ENCODE measurements around the gene AQP12A.

Gene AQP12A

DNA sequence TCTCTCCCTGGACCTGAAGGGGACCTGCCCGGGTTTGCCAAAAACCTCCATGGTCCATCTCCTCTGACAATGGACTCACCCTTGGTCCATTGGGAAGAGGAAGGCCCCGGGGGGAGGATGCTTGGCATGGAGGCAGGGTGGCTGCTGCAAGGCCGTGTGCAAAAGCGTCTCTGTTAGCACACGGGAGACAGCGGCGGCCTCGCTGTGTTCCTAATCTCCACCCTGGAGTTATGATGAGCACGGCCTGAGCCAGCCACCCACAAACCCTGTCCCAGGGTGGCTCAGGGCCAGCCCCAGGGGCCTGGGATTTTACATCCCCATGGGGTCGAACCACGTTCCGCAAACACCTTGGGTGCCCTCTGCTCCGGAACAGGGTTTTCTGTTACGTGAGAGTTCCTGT is 35.8 kb downstream of the AQP12A start:
- H2AFZ ChIP-seq (ENCODE audit: low read depth, low read length, severe bottlenecking): no peak overlapping the region
- no peaks in the 10 kb centered on the region for H3K9me2 ChIP-seq (replicated peaks; ENCODE audit: insufficient read depth, low read length)
- no peak overlapping the region for H3K4me3 ChIP-seq (ENCODE audit: insufficient read depth, low read length, poor library complexity, severe bottlenecking)
- TF ChIP-seq, protein P1, sequence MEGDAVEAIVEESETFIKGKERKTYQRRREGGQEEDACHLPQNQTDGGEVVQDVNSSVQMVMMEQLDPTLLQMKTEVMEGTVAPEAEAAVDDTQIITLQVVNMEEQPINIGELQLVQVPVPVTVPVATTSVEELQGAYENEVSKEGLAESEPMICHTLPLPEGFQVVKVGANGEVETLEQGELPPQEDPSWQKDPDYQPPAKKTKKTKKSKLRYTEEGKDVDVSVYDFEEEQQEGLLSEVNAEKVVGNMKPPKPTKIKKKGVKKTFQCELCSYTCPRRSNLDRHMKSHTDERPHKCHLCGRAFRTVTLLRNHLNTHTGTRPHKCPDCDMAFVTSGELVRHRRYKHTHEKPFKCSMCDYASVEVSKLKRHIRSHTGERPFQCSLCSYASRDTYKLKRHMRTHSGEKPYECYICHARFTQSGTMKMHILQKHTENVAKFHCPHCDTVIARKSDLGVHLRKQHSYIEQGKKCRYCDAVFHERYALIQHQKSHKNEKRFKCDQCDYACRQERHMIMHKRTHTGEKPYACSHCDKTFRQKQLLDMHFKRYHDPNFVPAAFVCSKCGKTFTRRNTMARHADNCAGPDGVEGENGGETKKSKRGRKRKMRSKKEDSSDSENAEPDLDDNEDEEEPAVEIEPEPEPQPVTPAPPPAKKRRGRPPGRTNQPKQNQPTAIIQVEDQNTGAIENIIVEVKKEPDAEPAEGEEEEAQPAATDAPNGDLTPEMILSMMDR (IDR thresholded peaks at IDR 0.05; ENCODE audit: insufficient read depth, low read length, poor library complexity, severe bottlenecking): no peak
- no peak for TF ChIP-seq EZH2phosphoT487 (conservative IDR thresholded peaks at IDR 0.05; ENCODE audit: low read length)
- no peak overlapping the region for H3K4me2 ChIP-seq (ENCODE audit: low read depth, low read length, poor library complexity, severe bottlenecking)
- H3K79me2 ChIP-seq (ENCODE audit: insufficient read depth, low read length): no peaks in the 10 kb centered on the region
- no peaks in the 10 kb centered on the region for H3K27me3 ChIP-seq (ENCODE audit: low read length)
- no peaks in the 10 kb centered on the region for H3K36me3 ChIP-seq (ENCODE audit: low read length)
- no peaks in the 10 kb centered on the region for H3F3A ChIP-seq (ENCODE audit: insufficient read depth)
- no peaks in the 10 kb centered on the region for H4K20me1 ChIP-seq (ENCODE audit: low read depth, low read length)
- H3K27ac ChIP-seq (ENCODE audit: low read depth, low read length): no peak overlapping the region
- H3K9ac ChIP-seq (ENCODE audit: low read length): no peak overlapping the region
- no peaks in the 10 kb centered on the region for H3K9me3 ChIP-seq (ENCODE audit: insufficient read depth, low read length)

DNA sequence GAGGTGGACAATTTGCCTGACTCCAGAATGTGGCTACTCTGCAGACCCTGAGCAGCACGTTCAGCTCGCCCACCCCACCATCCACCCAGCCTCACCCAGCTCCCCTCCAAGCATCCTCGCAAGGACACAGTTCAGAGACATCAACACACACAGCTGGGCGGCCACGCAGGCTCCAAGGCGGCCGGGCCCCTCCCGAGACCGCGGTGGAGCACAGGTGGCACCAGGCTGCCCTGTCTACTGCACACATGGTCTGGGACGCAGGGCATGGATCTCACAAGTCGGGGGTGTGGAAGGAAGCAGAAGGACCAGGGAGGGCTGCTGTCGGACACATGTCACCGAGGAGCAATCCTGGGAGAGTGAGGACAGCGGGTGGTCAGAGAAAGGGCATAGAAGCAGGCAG is 36.2 kb downstream of the AQP12A start:
- H4K20me1 ChIP-seq (ENCODE audit: low read depth, low read length): no peaks in the 10 kb centered on the region
- no peak overlapping the region for H3K4me3 ChIP-seq (ENCODE audit: insufficient read depth, low read length, poor library complexity, severe bottlenecking)
- H3K9ac ChIP-seq (ENCODE audit: low read length): no peak overlapping the region
- H3K27me3 ChIP-seq (ENCODE audit: low read length): no peaks in the 10 kb centered on the region
- H3K27ac ChIP-seq (ENCODE audit: low read depth, low read length): no peak overlapping the region
- H3K79me2 ChIP-seq (ENCODE audit: insufficient read depth, low read length): no peaks in the 10 kb centered on the region
- H3F3A ChIP-seq (ENCODE audit: insufficient read depth): no peaks in the 10 kb centered on the region
- no peaks in the 10 kb centered on the region for H3K9me2 ChIP-seq (replicated peaks; ENCODE audit: insufficient read depth, low read length)
- H3K36me3 ChIP-seq (ENCODE audit: low read length): no peaks in the 10 kb centered on the region
- no peak overlapping the region for H3K4me2 ChIP-seq (ENCODE audit: low read depth, low read length, poor library complexity, severe bottlenecking)
- TF ChIP-seq EZH2phosphoT487 (conservative IDR thresholded peaks at IDR 0.05; ENCODE audit: low read length): no peak
- TF ChIP-seq, protein P1 (IDR thresholded peaks at IDR 0.05; ENCODE audit: insufficient read depth, low read length, poor library complexity, severe bottlenecking): no peak
- H3K9me3 ChIP-seq (ENCODE audit: insufficient read depth, low read length): no peaks in the 10 kb centered on the region
- no peak overlapping the region for H2AFZ ChIP-seq (ENCODE audit: low read depth, low read length, severe bottlenecking)

DNA sequence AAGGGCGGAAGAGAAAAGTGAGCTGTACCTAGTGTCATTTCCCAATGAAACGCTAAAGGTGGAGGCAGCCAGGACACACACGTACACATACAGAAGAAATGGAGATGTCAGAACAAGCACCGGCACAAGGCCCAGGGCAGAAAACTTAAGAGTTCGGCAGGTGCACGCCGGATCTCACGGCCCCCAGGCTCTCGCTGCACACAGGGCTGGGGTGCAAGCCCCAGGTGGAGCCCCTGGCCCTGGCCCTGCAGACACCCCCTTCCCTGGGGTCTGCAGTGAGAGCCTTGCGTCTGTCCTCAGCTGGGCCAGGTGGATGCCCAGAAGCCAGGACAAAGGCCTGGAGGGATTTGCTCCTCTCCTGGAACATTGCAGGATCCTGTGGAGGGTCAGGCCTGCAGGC is 36.7 kb downstream of the AQP12A start:
- Histone ChIP-seq H3K36me3 (ENCODE audit: low read length) (no peaks in the 10 kb centered on the region), H3K9ac (ENCODE audit: low read length) (no peak overlapping the region)

More for the DNA sequence above, 36.7 kb downstream of the AQP12A start:
- Histone ChIP-seq H4K20me1 (ENCODE audit: low read depth, low read length) (no peaks in the 10 kb centered on the region), H3K79me2 (ENCODE audit: insufficient read depth, low read length) (no peaks in the 10 kb centered on the region), H3K9me2 (replicated peaks; ENCODE audit: insufficient read depth, low read length) (no peaks in the 10 kb centered on the region), H2AFZ (ENCODE audit: low read depth, low read length, severe bottlenecking) (no peak overlapping the region), H3K4me3 (ENCODE audit: insufficient read depth, low read length, poor library complexity, severe bottlenecking) (no peak overlapping the region), H3K27ac (ENCODE audit: low read depth, low read length) (no peak overlapping the region), H3F3A (ENCODE audit: insufficient read depth) (no peaks in the 10 kb centered on the region), H3K27me3 (ENCODE audit: low read length) (no peaks in the 10 kb centered on the region), H3K9me3 (ENCODE audit: insufficient read depth, low read length) (no peaks in the 10 kb centered on the region), H3K4me2 (ENCODE audit: low read depth, low read length, poor library complexity, severe bottlenecking) (no peak overlapping the region)
- no peak for TF ChIP-seq EZH2phosphoT487 (conservative IDR thresholded peaks at IDR 0.05; ENCODE audit: low read length)
- TF ChIP-seq, protein P1 (IDR thresholded peaks at IDR 0.05; ENCODE audit: insufficient read depth, low read length, poor library complexity, severe bottlenecking): no peak
